ENCODE measurements around the gene FOXA1.

- no peak for TF ChIP-seq POLR2A (IDR thresholded peaks at IDR 0.05; ENCODE audit: low read depth, low read length)
- TF ChIP-seq POLR2AphosphoS5 (IDR thresholded peaks at IDR 0.05; ENCODE audit: low read depth, low read length): no peak
Measured at GRCh38 chr14:37600880-37601741, 6.1 kb upstream of the FOXA1 start.

All from GM12891 (cell line).